ENCODE results near the gene PIGU.

- TF ChIP-seq CTCF (IDR thresholded peaks at IDR 0.05) (no peak), POLR2A (IDR thresholded peaks at IDR 0.05) (no peak)
Measured at GRCh38 chr20:34669094-34669493, 7.8 kb downstream of the PIGU start.
